ENCODE measurements around the gene NCAPG2. TPM values are rescaled to one million over a fixed set of nuclear protein-coding genes. Genes with fewer than 3 reads are reported as not detected.

NCAPG2 gene
- total and polyA plus RNA-seq, 2 of the 13 experiments (the other 11 are each of a cell fraction or from before 2014, with no cell fraction given): 15.1 to 30.7 TPM

DNA sequence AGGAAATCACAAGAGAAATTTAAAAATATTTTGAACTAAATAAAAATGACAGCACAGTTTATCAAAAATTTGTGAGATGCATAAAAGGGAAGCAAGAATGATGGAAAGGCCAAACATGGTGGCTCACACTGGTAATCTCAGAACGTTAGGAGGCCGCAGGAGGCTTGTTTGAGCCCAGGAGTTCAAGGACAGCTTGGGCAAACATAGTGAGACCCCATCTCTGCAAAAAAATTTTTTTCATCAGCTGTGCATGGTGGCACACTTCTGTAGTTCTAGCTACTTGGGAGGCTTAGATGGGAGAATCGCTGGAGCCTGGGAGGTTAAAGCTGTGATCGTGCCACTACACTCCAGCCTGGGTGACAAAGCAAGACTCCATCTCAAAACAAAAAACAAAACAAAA lies 62.5 kb downstream of the NCAPG2 start (continued):
- TF ChIP-seq, protein P1, sequence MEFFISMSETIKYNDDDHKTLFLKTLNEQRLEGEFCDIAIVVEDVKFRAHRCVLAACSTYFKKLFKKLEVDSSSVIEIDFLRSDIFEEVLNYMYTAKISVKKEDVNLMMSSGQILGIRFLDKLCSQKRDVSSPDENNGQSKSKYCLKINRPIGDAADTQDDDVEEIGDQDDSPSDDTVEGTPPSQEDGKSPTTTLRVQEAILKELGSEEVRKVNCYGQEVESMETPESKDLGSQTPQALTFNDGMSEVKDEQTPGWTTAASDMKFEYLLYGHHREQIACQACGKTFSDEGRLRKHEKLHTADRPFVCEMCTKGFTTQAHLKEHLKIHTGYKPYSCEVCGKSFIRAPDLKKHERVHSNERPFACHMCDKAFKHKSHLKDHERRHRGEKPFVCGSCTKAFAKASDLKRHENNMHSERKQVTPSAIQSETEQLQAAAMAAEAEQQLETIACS (CRISPR knock-in tag; IDR thresholded peaks at IDR 0.05): no peak
- TF ChIP-seq SMAD3 (CRISPR knock-in tag; IDR thresholded peaks at IDR 0.05): no peak
- TF ChIP-seq ZNF605 (CRISPR knock-in tag; IDR thresholded peaks at IDR 0.05): no peak
- TF ChIP-seq ZNF331 (CRISPR knock-in tag; IDR thresholded peaks at IDR 0.05): 0 out of 2 replicates have a peak, but pooled peaks have one; percentile 41
- TF ChIP-seq, protein P2, sequence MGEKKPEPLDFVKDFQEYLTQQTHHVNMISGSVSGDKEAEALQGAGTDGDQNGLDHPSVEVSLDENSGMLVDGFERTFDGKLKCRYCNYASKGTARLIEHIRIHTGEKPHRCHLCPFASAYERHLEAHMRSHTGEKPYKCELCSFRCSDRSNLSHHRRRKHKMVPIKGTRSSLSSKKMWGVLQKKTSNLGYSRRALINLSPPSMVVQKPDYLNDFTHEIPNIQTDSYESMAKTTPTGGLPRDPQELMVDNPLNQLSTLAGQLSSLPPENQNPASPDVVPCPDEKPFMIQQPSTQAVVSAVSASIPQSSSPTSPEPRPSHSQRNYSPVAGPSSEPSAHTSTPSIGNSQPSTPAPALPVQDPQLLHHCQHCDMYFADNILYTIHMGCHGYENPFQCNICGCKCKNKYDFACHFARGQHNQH (CRISPR knock-in tag; IDR thresholded peaks at IDR 0.05): 0 out of 2 replicates have a peak, but pooled peaks have one; percentile 41
- TF ChIP-seq, protein P3, sequence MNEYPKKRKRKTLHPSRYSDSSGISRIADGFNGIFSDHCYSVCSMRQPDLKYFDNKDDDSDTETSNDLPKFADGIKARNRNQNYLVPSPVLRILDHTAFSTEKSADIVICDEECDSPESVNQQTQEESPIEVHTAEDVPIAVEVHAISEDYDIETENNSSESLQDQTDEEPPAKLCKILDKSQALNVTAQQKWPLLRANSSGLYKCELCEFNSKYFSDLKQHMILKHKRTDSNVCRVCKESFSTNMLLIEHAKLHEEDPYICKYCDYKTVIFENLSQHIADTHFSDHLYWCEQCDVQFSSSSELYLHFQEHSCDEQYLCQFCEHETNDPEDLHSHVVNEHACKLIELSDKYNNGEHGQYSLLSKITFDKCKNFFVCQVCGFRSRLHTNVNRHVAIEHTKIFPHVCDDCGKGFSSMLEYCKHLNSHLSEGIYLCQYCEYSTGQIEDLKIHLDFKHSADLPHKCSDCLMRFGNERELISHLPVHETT (CRISPR knock-in tag; conservative IDR thresholded peaks at IDR 0.05): 0 out of 2 replicates have a peak, but pooled peaks have one; percentile 26
- no peak for TF ChIP-seq ZNF781 (CRISPR knock-in tag; IDR thresholded peaks at IDR 0.05; ENCODE audit: borderline replicate concordance, not compliant biosample characterization)
- TF ChIP-seq, protein P4, sequence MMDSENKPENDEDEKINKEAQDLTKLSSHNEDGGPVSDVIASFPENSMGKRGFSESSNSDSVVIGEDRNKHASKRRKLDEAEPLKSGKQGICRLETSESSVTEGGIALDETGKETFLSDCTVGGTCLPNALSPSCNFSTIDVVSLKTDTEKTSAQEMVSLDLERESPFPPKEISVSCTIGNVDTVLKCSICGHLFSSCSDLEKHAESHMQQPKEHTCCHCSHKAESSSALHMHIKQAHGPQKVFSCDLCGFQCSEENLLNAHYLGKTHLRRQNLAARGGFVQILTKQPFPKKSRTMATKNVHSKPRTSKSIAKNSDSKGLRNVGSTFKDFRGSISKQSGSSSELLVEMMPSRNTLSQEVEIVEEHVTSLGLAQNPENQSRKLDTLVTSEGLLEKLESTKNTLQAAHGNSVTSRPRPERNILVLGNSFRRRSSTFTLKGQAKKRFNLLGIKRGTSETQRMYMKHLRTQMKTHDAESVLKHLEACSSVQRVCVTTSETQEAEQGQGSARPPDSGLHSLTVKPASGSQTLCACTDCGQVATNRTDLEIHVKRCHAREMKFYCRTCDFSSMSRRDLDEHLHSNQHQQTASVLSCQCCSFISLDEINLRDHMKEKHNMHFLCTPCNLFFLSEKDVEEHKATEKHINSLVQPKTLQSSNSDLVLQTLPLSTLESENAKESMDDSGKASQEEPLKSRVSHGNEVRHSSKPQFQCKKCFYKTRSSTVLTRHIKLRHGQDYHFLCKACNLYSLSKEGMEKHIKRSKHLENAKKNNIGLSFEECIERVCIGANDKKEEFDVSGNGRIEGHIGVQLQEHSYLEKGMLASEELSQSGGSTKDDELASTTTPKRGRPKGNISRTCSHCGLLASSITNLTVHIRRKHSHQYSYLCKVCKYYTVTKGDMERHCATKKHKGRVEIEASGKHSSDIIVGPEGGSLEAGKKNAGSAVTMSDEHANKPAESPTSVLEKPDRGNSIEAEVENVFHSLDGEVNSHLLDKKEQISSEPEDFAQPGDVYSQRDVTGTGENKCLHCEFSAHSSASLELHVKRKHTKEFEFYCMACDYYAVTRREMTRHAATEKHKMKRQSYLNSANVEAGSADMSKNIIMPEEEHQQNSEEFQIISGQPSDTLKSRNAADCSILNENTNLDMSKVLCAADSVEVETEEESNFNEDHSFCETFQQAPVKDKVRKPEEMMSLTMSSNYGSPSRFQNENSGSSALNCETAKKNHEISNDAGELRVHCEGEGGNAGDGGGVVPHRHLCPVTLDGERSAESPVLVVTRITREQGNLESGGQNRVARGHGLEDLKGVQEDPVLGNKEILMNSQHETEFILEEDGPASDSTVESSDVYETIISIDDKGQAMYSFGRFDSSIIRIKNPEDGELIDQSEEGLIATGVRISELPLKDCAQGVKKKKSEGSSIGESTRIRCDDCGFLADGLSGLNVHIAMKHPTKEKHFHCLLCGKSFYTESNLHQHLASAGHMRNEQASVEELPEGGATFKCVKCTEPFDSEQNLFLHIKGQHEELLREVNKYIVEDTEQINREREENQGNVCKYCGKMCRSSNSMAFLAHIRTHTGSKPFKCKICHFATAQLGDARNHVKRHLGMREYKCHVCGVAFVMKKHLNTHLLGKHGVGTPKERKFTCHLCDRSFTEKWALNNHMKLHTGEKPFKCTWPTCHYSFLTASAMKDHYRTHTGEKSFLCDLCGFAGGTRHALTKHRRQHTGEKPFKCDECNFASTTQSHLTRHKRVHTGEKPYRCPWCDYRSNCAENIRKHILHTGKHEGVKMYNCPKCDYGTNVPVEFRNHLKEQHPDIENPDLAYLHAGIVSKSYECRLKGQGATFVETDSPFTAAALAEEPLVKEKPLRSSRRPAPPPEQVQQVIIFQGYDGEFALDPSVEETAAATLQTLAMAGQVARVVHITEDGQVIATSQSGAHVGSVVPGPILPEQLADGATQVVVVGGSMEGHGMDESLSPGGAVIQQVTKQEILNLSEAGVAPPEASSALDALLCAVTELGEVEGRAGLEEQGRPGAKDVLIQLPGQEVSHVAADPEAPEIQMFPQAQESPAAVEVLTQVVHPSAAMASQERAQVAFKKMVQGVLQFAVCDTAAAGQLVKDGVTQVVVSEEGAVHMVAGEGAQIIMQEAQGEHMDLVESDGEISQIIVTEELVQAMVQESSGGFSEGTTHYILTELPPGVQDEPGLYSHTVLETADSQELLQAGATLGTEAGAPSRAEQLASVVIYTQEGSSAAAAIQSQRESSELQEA (CRISPR knock-in tag; IDR thresholded peaks at IDR 0.05; ENCODE audit: not compliant biosample characterization): no peak
- no peak for TF ChIP-seq HDAC1 (CRISPR knock-in tag; IDR thresholded peaks at IDR 0.05)
- TF ChIP-seq ZNF292 (CRISPR knock-in tag; IDR thresholded peaks at IDR 0.05; ENCODE audit: borderline replicate concordance, low read depth): no peak
- TF ChIP-seq, protein P5, sequence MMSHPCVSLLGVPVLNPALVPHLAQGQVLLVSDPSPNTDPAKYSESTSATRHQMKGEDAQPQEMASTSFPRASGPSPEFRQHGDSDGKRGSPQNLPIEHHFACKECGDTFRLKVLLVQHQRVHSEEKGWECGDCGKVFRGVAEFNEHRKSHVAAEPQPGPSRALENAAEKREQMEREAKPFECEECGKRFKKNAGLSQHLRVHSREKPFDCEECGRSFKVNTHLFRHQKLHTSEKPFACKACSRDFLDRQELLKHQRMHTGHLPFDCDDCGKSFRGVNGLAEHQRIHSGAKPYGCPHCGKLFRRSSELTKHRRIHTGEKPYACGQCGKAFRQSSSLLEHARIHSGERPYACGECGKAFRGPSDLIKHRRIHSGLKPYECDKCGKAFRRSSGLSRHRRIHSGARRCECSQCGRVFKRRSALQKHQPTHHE (CRISPR knock-in tag; IDR thresholded peaks at IDR 0.05; ENCODE audit: borderline replicate concordance): no peak
- peak; percentile 44; the same call in 1 of the 2 replicates for TF ChIP-seq KDM6A (CRISPR knock-in tag; IDR thresholded peaks at IDR 0.05; ENCODE audit: low read depth)
- no peak for TF ChIP-seq ZNF317 (CRISPR knock-in tag; IDR thresholded peaks at IDR 0.05)
- no peak for TF ChIP-seq ZC3H13 (CRISPR knock-in tag; IDR thresholded peaks at IDR 0.05)
- no peak for TF ChIP-seq HCFC1 (IDR thresholded peaks at IDR 0.05; ENCODE audit: low read depth, low read length)
- peak; percentile 54; the same call in 1 of the 2 replicates for TF ChIP-seq RXRA (CRISPR knock-in tag; IDR thresholded peaks at IDR 0.05)
- TF ChIP-seq GTF3A (CRISPR knock-in tag; conservative IDR thresholded peaks at IDR 0.05): no peak
- TF ChIP-seq MTF1 (CRISPR knock-in tag; IDR thresholded peaks at IDR 0.05): no peak

Data from HepG2 (cell line).